ENCODE data around the gene HMG20A. TPM values are rescaled to one million over a fixed set of nuclear protein-coding genes. Genes with fewer than 3 reads are reported as not detected.

Gene HMG20A
- total RNA-seq, 4 donors from 2014 or later = 39.6 to 65.1 (median 49.7) TPM

DNA sequence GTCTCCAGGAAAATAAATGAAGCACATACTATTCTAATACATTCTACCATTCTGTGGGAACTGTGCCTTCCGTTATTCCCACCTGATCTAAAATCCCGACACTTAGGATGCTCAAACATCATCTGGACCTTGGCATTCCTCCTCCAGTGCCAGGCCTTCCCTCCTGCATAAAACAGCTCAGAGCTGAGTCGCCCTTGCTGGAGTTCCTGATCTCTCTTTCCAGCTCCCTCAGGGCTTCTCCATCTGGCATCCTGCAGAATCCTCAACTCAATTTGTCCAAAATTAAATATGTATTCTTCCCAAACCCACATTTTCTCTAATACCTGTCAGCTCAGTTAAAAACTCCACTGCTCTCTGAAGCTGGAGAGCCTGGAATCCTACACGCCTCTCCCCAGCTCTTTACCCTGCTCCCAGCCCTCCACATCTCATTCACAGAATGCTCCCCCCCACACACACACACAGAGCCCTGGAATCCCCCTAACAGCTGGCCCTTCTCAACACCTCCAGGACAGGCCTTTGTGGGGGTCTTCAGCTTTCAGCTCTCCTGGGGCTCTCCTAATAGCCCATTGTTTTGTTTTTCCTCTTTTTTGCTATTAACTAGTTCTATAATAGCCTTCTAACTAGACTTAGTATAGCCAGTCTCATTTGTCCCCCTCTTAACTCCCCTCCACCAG lies 78.5 kb downstream of the HMG20A start:
- peak overlapping the region in 3 of 4 donors; percentile 13 to 87 (median 86) for H3K27ac ChIP-seq
- WGBS, 2 donors = 68 to 73% methylated on average over 4 of the region's 4 CpGs
- H3K4me1 ChIP-seq = peaks cover 9 to 64% (median 35%) of the 10 kb centered on the region in 4 donors

DNA sequence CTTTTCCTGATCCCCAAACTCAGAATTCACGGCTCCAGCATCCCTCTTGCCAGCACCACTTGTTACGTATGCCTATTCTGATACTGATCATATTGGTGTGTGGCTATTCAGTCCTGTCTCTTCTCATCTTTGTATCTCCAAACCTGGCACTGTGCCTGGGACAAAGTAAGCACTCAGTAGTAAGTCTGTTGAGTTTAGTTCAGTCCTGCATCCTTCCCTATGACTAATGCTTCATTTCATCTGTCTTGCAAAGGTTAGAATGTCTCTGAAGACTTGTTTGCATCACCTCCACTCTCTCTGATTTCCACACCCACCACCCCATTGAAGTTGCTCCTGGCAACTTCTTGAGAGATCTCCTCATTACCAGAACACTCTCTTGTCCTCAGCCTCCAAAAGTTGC lies 80.3 kb downstream of the HMG20A start:
- Histone ChIP-seq H3K27ac (no peak overlapping the region), H3K36me3 (no peaks in the 10 kb centered on the region), H3K27me3 (no peaks in the 10 kb centered on the region), H3K9me3 (no peaks in the 10 kb centered on the region), H3K4me1 (peaks cover 3 to 64% (median 27%) of the 10 kb centered on the region in 4 donors), H3K4me3 (no peak overlapping the region)
- no peak for DNase-seq (ENCODE audit: low spot score in 2 of 2)
- 91 to 97% methylated on average over 2 of the region's 2 CpGs for WGBS, 2 donors
- no peak for TF ChIP-seq EP300 (IDR thresholded peaks at IDR 0.05)
- no peak for TF ChIP-seq POLR2A (IDR thresholded peaks at IDR 0.05)
- TF ChIP-seq CTCF (IDR thresholded peaks at IDR 0.05) = no peak

More for the DNA sequence above, 78.5 kb downstream of the HMG20A start:
- H3K9me3 ChIP-seq = no peaks in the 10 kb centered on the region
- no peaks in the 10 kb centered on the region for H3K27me3 ChIP-seq
- H3K4me3 ChIP-seq = no peak overlapping the region
- H3K36me3 ChIP-seq = no peaks in the 10 kb centered on the region
- DNase-seq (ENCODE audit: low spot score in 2 of 2) = no peak
- no peak for TF ChIP-seq CTCF (IDR thresholded peaks at IDR 0.05)
- TF ChIP-seq EP300 (IDR thresholded peaks at IDR 0.05) = no peak
- TF ChIP-seq POLR2A (IDR thresholded peaks at IDR 0.05) = no peak

DNA sequence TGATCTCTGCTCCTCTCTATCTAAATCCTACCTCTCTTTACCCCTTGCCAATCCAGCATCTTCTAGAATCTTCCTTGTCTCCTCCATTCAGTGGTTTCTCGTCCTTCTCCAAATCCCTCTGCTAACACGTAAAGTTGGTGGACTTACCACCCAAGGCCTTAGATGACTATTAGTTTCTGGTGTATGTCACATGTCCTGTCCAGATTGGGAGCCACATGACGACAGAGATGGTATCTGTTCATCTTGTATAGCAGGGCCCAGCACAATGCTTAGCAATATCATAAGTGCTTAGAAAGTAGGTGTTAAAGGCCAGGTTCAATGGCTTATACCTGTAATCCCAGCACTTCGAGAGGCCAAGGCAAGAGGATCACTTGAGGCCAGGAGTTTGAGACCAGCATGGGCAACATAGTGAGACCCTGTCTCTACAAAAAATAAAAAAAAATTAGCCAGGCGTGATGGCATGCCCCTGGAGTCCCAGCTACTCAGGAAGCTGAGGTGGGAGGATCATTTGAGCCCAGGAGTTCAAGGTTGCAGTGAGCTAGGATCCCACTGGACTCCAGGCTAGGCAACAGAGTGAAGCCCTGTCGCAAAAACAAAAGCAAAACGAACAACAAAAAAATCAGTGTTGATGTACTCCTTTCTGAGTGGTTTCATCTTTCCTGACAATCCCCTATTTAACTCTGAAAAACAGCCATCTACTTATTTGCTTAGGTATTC lies 81.8 kb downstream of the HMG20A start:
- H3K4me3 ChIP-seq = no peak overlapping the region
- no peak for DNase-seq (ENCODE audit: low spot score in 2 of 2)
- no peak overlapping the region for H3K27ac ChIP-seq
- TF ChIP-seq POLR2A (IDR thresholded peaks at IDR 0.05) (no peak), CTCF (IDR thresholded peaks at IDR 0.05) (no peak), EP300 (IDR thresholded peaks at IDR 0.05) (no peak)
- no peaks in the 10 kb centered on the region for H3K9me3 ChIP-seq
- WGBS, 2 donors = 93 to 97% methylated on average over 7 of the region's 7 CpGs
- H3K4me1 ChIP-seq = peaks cover 7 to 64% (median 29%) of the 10 kb centered on the region in 4 donors
- H3K36me3 ChIP-seq = no peaks in the 10 kb centered on the region
- no peaks in the 10 kb centered on the region for H3K27me3 ChIP-seq

DNA sequence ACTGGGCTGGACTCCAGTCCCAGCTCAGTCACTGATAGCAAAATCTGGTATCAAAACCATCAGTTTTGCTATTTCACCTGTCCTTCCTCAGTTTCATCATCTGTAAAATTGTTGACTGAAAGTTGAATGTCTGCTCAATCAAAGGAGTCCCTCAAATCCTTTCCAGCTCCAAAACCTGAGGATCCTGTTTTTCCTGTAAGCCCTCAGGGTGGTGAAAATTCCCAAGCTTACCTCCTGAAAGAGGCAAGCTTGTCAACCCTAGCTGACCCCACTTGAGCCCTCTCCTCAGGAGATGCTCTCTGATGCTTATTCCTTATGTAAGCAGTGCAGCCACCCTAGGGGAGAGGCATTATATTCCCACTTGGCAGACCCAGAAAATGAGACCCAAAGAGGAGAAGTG lies 82.6 kb downstream of the HMG20A start:
- no peaks in the 10 kb centered on the region for H3K9me3 ChIP-seq
- TF ChIP-seq CTCF (IDR thresholded peaks at IDR 0.05) (no peak), POLR2A (IDR thresholded peaks at IDR 0.05) (no peak), EP300 (IDR thresholded peaks at IDR 0.05) (no peak)
- H3K4me1 ChIP-seq = peaks cover 9 to 64% (median 29%) of the 10 kb centered on the region in 4 donors
- no peaks in the 10 kb centered on the region for H3K36me3 ChIP-seq
- H3K27me3 ChIP-seq = no peaks in the 10 kb centered on the region
- no peak for DNase-seq (ENCODE audit: low spot score in 2 of 2)
- no peak overlapping the region for H3K27ac ChIP-seq
- H3K4me3 ChIP-seq = no peak overlapping the region

- Histone ChIP-seq H3K36me3 (no peaks in the 10 kb centered on the region), H3K9me3 (no peaks in the 10 kb centered on the region), H3K27ac (no peak overlapping the region), H3K4me3 (no peak overlapping the region), H3K27me3 (no peaks in the 10 kb centered on the region), H3K4me1 (peaks cover 13 to 64% (median 32%) of the 10 kb centered on the region in 4 donors)
- 78 to 85% methylated on average over 6 of the region's 6 CpGs for WGBS, 2 donors
- DNase-seq (ENCODE audit: low spot score in 2 of 2) = no peak
- no peak for TF ChIP-seq EP300 (IDR thresholded peaks at IDR 0.05)
- TF ChIP-seq POLR2A (IDR thresholded peaks at IDR 0.05) = no peak
- no peak for TF ChIP-seq CTCF (IDR thresholded peaks at IDR 0.05)
These were observed 83.1 kb downstream of the HMG20A start for GRCh38 chr15:77503764-77504163.
